Suppressor macrophage treated with lipopolysaccharide for 4 hours (primary cell): ENCODE data around the gene SNX15.

Experiments
- DNase-seq: peaks from one replicate; pipeline ENCODE4 v3.0.0-alpha.2; 2020

SNX15 gene

DNA sequence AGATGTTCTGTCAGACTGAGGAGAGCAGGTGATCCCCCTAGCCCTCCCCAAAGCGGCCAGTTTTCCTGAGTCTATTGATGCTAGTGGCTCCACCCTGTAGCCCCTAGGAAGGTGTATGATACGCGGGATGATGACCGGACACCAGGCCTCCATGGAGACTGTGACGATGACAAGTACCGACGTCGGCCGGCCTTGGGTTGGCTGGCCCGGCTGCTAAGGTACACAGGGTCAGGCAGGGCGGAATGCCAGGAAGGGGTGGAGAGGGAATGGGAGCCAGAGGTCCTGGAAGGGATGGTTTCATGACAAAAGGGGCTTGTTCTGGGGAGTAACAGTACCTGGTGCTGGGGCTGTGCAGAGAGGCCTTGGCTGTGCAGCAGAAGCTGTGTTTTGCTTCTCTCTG is 60.0 kb downstream of the SNX15 start:
- DNase-seq: no peak

DNA sequence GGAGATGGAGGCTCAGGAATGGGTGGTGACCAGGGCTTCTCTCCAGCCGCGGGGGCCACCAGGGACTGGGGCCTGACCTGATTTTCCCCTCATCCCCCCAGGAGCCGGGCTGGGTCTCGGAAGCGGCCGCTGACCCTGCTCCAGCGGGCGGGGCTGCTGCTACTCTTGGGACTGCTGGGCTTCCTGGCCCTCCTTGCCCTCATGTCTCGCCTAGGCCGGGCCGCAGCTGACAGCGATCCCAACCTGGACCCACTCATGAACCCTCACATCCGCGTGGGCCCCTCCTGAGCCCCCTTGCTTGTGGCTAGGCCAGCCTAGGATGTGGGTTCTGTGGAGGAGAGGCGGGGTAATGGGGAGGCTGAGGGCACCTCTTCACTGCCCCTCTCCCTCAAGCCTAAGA is 60.6 kb downstream of the SNX15 start:
- no peak for DNase-seq

DNA sequence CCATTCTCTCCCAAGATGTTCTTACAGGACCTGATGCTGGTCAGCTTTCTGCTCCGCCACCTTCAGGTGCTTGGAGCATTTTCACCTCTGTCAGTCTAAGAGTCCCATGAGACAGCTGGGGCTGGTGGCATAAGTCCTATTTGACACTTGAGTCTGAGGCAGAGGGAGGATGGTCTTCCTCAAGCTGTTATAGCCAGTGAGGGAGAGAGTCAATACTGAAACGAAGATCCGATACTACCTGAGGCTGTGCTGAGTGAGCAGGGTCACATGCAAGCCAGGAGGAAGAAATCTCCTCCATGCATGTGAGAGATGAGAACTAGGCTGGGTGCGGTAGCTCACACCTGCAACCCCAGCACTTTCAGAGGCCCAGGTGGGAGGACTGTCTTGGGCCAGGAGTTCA is 62.4 kb downstream of the SNX15 start:
- no peak for DNase-seq
